Epithelial cell of esophagus (primary cell): ENCODE measurements around the gene ABTB1.

ENCODE experiments used
- DNase-seq: peaks from one replicate; pipeline ENCODE4 v3.0.0; 2010; ENCODE audit warnings: low read depth
- H3K4me3 ChIP-seq: 2 replicates; pipeline ENCODE4 v1.5.1; 2011; ENCODE audit warnings: mild to moderate bottlenecking, low read length, control low read depth
- CTCF ChIP-seq: IDR thresholded peaks from 2 replicates; pipeline ENCODE4 v1.5.1; 2011; ENCODE audit warnings: low read depth, mild to moderate bottlenecking, low read length, control low read depth, inconsistent platforms; ENCODE audit not compliant: insufficient read depth; ENCODE audit errors: missing control alignments

ABTB1 gene

GRCh38 chr3:127691974-127692373 lies 19.2 kb downstream of the ABTB1 start:
- no peak overlapping the region for H3K4me3 ChIP-seq
- TF ChIP-seq CTCF = no peak
- no peak for DNase-seq

GRCh38 chr3:127692501-127693335 lies 20.0 kb downstream of the ABTB1 start:
- no peak for DNase-seq
- no peak for TF ChIP-seq CTCF
- no peak overlapping the region for H3K4me3 ChIP-seq

GRCh38 chr3:127693336-127693843 lies 20.6 kb downstream of the ABTB1 start:
- DNase-seq = no peak
- TF ChIP-seq CTCF = no peak
- H3K4me3 ChIP-seq = no peak overlapping the region

GRCh38 chr3:127694467-127695215 lies 21.9 kb downstream of the ABTB1 start:
- peak; percentile 61 for TF ChIP-seq CTCF
- peak; percentile 68 for DNase-seq
- no peak overlapping the region for H3K4me3 ChIP-seq

- DNase-seq = peak; percentile 56
- no peak overlapping the region for H3K4me3 ChIP-seq
Measured at GRCh38 chr3:127697551-127698240, 24.9 kb downstream of the ABTB1 start.

More at GRCh38 chr3:127697551-127698240, 24.9 kb downstream of the ABTB1 start:
- no peak for TF ChIP-seq CTCF
